AG20443 (cell line): Measurements from ENCODE around the gene KRTAP4-11.
A peak's percentile ranks its signal among the peaks of the same experiment; 100 is the strongest.
"Not testable (repeated sequence)": the region's sequence is repeated elsewhere in the genome, so short reads cannot be mapped to it uniquely, and the experiment has no call there.

Experiments used
- DNase-seq: peaks from one replicate; pipeline ENCODE4 v3.0.0; 2012; ENCODE audit warnings: low spot score, mixed read lengths

Gene KRTAP4-11

GRCh38 chr17:41117846-41118386 lies at the start of gene KRTAP4-11:
Gene KRTAP4-11, minus strand, starts transcription at chr17:41118373. Its CDS starts 58 bp downstream, at chr17:41118315.
- not testable (repeated sequence) for DNase-seq

DNA sequence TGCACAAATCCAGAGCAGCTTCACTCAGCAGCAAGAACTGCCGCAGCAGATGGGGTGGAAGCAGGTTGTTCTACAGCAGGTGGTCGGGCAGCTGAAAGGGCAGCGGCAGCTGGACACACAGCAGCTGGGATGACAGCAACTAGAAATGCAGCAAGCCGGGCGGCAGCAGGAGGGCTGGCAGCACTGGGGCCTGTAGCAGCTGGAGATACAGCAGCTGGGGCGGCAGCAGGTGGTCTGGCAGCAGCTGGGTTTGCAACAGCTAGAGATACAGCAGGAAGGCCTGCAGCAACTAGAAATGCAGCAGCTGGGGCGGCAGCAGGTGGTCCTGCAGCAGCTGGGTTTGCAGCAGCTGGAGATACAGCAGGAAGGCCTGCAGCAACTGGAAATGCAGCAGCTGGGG lies 49.4 kb upstream of the KRTAP4-11 start:
- DNase-seq = no peak

DNA sequence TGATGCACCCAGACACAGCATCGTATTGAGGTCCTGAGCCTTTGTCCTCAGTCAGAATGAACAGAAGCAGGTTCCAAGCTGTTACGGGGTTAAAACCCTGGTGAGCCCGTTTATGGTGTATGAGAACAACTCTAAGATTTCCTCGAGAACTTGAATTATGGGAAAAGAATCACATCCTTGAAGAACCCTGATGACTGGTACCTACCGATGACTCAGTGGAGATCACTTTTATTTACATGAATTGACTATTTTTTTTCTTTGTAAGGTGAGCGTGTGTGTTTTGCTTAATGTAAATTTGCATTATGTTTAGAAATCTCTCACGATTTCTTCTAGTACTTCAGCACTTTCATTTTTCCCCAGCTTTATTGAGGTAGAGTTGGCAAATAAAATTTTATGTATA lies 45.7 kb upstream of the KRTAP4-11 start:
- no peak for DNase-seq

DNA sequence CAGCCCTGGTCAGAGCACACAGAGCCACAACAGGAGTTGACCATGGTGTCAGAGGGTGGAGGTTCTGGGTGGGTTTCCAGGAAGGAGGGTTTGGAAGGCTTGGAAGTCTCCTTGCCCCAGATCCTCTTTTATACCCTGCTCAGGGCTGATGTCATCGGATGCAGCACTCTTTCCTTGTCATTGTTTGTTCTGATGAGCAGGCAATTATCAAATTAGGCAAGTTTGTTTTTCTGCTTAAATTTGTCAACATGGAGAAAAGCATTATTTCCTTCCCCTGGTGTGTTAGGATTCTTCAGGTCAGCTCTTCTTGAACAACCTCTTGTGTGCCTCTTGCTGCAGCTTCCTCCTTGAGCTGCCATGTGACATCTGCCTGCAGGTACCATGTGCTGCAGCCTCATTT lies 42.5 kb upstream of the KRTAP4-11 start, which contains the start of gene KRTAP4-4:
TSS of gene KRTAP4-4 (minus strand) at position 101 of the 400 bp plus-strand sequence. CDS start at position 44, 57 bp downstream.
- no peak for DNase-seq

- DNase-seq = not testable (repeated sequence)
Measured at GRCh38 chr17:41160190-41160589, 42.0 kb upstream of the KRTAP4-11 start.

- no peak for DNase-seq
Measured at GRCh38 chr17:41153856-41154255, 35.7 kb upstream of the KRTAP4-11 start.

- no peak for DNase-seq
Measured at GRCh38 chr17:41151525-41151924, 33.4 kb upstream of the KRTAP4-11 start.

GRCh38 chr17:41150026-41150425 lies 31.9 kb upstream of the KRTAP4-11 start:
- no peak for DNase-seq

- DNase-seq = no peak
Measured at GRCh38 chr17:41149652-41149985, 31.4 kb upstream of the KRTAP4-11 start, which contains the start of gene KRTAP4-5. Gene KRTAP4-5, minus strand, starts transcription at chr17:41149825. Its CDS starts 58 bp downstream, at chr17:41149767.

DNA sequence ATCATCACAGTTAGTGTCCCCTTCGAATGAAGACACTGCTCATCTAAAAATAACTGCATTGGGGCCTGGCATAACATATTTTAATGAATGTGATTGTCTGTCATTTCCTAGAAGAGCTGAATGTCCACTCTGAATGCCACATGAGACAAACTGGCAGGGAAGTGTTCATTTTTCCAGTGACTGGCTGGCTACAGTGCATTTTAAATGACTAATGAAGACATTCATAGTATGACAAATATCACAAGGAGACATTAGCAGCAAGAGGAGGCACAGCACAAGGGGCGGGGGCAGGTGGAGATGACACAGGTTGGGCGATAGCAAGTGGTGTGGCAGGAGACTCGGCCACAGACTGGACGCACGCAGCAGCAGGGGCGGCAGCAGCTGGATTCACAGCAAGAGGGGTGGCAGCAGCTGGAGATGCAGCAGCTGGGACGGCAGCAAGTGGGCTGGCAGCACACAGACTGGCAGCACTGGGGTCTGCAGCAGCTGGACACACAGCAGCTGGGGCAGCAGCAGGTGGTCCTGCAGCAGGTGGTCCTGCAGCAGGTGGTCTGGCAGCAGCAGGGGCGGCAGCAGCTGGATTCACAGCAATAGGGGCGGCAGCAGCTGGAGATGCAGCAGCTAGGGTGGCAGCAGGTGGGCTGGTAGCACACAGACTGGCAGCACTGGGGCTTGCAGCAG lies 30.9 kb upstream of the KRTAP4-11 start:
- not testable (repeated sequence) for DNase-seq

DNA sequence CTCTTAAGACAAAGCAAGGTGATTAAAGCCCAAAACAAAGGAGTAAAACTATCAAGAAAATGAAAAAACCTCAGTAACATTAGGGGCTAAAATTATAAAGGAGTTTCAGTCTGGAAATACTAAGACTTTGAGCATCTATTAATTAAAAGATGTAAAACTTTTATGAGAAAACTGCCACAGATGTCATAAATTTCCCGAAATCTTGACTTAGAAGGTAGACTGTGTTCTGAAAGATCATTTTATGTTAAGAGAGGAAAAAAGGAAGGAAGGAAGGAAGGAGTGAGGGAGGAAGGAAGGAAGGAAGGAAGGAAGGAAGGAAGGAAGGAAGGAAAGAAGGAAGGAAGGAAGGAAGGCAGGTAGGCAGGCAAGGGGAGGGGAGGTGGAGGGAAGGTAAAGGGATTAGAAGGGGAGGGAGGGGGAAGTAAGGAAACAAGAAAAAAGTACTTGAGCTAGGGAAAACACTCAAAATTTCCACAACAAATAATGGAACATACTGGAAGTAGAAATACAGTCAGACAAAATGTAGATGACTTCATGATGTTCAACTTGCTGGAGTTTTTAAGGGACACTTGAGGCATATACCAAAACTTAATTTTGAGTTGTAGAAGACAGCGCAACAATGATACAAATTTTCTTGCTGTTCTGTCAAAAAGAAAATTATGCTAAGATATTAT lies 29.5 kb upstream of the KRTAP4-11 start:
- no peak for DNase-seq

DNA sequence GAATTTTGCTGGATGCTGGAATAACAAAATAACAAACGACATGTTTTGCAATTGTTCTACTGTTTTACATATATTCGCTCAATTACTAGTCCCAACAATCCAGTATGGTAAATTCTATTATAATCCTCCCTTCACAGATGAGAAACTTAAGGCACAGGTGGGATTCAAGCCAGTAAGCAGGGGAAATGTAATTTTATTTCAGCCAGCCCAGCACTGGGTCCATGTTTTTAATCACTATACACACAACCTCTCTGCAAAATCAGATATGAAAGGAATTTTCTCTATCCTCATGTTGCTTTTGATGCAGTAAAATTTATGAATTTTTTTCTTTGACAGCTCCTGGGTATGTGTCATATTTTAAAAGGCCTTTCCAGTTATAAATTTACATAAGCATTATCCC lies 27.1 kb upstream of the KRTAP4-11 start:
- no peak for DNase-seq

GRCh38 chr17:41144846-41145245 lies 26.7 kb upstream of the KRTAP4-11 start:
- DNase-seq = no peak

- no peak for DNase-seq
Measured at GRCh38 chr17:41141361-41141760, 23.2 kb upstream of the KRTAP4-11 start.

- DNase-seq = peak; percentile 66
Measured at GRCh38 chr17:41140360-41141131, 22.4 kb upstream of the KRTAP4-11 start, which contains the start of gene KRTAP4-6. Gene KRTAP4-6, minus strand, starts transcription at chr17:41140544. Its CDS starts 57 bp downstream, at chr17:41140487.

DNA sequence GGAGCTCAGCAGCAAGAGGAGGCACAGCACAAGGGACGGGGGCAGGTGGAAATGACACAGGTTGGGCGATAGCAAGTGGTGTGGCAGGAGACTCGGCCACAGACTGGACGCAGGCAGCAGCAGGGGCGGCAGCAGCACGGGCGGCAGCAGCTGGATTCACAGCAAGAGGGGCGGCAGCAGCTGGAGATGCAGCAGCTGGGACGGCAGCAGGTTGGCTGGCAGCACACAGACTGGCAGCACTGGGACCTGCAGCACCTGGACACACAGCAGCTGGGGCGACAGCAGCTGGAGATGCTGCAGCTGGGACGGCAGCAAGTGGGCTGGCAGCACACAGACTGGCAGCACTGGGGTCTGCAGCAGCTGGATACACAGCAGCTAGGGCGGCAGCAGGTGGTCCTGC lies 21.7 kb upstream of the KRTAP4-11 start:
- not testable (repeated sequence) for DNase-seq

DNA sequence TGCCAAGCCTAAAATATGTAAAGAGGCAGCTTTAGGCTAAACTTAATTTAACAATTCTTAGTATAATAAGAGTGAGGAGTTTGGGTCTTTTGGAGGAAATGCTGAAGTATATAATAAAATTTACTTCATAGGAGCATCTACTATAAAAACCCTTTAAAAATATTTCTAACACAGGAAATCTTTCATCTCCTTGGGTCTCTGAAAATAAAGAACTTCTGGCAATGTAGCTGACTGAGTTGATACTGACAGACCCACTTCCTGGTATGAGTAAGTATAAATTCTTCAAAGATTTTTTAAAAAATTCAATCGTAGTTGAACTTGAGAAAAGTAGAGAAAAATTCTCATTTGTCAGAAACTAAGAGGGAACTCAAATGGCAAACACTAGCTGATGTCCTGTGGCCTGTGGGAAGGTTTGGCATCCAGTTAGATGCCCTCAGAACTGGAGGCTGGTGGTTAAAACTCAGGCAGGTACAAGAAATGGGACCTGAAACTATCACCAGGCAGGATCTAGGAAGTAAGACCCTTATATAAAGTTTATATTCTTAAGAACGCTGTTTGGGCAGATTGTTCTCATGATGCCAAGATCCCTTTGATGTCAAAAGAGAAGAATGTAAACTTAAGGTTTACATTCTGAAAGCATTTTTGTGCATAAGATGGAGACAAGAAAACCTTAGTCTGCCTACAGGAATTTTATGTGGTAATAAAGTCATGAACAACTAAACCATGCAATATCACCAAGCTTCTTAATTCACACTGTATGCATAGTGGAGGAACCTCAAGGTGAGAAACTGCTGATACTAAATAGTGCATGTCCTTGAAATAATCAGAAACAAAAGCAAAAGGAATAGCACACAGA lies 15.9 kb upstream of the KRTAP4-11 start:
- DNase-seq = peak; percentile 11

DNA sequence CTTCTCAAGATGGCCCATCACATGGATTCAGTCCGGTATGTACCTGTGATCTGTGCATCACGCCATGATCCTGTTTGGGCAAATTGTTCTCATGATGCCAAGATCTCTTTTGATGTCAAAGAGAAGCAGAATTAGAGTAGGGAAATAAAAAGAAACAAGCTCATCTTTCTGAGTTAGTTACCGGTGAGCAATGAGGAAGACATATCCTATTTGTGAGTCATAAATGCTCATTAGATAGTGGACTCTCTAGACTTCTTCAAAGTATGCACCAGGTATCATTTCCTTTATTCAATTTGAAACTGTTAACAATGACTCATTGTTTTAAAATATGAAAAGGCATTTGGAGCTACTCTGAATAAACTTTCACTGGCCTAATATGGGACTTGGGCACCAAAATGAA lies 13.8 kb upstream of the KRTAP4-11 start:
- no peak for DNase-seq

DNA sequence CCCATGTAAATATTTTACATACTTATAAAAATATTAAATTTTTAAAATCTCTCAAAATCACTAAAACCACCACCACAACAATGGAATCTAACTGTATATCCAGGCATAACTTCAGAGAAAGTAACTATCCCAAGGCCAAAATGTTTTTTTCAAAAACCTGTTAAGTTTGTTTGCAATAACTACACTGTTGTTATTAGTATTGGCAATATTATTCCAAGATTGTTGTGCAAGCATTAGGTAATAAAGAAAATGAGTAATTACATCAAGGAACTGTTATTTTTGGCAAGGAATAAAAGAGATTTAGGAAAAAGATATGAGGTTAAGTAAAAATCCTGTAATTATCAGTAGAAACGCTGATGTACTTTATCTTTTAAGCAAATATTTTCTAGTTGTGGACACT lies 9.2 kb upstream of the KRTAP4-11 start:
- DNase-seq = no peak

DNA sequence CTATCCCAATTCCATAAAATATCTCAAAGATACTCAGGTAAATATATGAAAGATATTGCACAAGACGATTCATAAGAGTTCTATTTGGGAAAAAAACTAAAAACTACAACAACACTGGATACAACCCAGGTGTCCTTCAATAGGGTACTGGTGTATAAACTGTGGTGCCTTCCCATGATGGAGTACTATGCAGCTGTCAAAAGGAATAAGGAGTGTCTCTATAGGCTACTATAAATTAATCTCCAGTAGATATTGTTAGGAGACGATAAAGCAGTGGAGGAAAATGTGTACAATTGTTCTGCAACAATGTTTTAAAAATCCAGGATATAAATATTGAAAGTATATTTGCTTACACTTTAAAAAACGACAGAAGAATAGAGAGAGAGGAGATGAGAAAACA lies 8.2 kb upstream of the KRTAP4-11 start:
- DNase-seq = no peak

- DNase-seq = no peak
Measured at GRCh38 chr17:41125064-41125463, 6.9 kb upstream of the KRTAP4-11 start.
